HuH-7 (cell line): ENCODE data around the gene NIPSNAP3A.
"Not testable (repeated sequence)": the region's sequence is repeated elsewhere in the genome, so short reads cannot be mapped to it uniquely, and the experiment has no call there.

Experiments
- DNase-seq: peaks from one replicate; pipeline ENCODE4 v3.0.0; 2011; ENCODE audit warnings: low spot score

NIPSNAP3A gene

DNA sequence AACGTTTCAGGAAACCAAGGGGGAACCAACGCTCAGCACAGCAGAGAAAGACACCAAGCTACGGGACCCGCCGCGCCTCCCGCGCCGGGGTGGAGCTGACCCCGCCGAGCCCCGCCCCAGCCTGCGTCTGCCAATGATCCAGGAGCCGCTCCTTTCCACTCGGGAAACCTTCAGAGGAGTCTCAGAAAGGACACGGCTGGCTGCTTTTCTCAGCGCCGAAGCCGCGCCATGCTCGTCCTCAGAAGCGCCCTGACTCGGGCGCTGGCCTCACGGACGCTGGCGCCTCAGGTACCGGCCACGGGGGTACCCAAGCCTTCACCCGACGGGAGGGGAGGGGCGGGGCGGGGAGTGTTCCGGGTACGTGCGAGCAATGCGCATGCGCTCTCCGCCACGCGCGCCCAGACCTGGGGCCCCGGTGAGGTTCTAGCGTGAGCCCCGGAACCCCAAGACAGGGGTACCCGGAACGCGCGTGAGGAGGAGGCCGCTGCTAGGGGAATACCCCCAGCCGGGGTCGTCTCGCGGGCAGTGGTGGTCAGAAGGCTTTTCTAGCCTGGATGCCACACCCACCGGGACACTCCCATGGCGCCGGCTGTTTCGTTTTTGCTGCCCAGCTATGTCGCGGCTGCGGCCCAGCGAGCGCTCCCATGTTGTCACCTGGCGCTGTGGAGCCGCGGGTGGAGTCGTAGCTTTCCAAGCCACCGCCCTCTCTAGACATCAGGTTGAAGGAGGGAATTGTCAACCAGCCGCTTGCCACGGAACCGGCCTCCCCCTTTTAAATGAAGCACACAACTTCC is at the start of gene NIPSNAP3A:
TSS of gene NIPSNAP3A (plus strand) at position 119 of the 794 bp plus-strand sequence. CDS start at position 229, 110 bp downstream.
- peak; percentile 85 for DNase-seq

GRCh38 chr9:104700306-104700705 is 47.2 kb upstream of the NIPSNAP3A start:
- DNase-seq: no peak

- DNase-seq: not testable (repeated sequence)
These were observed 38.7 kb upstream of the NIPSNAP3A start for GRCh38 chr9:104708737-104709136.

GRCh38 chr9:104711604-104712003 is 35.9 kb upstream of the NIPSNAP3A start:
- DNase-seq: no peak

DNA sequence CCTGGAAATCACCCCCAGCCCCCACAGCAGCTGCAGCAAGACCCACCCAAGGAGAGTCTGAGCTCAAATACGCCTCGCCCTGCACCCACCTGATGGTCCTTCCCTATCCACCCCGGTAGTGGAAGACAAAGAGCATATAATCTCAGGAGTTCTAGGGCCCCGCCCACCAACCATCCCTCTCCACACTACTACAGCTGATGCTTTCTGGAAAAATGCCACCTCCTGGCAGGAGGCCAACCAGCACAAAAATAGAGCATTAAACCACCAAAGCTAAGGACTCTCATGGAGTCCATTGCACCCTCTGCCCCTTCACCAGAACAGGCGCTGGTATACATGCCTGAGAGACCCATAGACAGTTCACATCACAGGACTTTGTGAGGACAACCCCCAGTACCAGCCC is 22.5 kb upstream of the NIPSNAP3A start:
- DNase-seq: no peak

DNA sequence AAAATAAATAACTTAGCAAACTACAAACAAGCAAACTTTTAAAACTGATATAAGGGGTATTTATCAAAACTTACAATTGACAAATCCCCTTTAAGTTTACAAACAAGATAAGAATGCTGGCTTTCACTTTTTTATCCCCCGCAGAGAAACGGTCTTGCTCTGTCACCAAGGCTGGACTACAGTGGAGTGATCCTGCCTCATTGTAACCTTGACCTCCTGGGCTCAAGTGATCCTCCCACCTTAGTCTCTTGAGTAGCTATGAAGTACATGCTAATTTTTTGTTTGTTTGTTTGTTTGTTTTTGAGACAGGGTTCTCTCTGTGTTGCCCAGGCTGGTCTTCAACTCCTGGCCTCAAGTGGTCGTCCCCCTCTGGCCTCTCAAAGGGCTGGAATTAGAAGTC is 9.0 kb upstream of the NIPSNAP3A start:
- DNase-seq: no peak

DNA sequence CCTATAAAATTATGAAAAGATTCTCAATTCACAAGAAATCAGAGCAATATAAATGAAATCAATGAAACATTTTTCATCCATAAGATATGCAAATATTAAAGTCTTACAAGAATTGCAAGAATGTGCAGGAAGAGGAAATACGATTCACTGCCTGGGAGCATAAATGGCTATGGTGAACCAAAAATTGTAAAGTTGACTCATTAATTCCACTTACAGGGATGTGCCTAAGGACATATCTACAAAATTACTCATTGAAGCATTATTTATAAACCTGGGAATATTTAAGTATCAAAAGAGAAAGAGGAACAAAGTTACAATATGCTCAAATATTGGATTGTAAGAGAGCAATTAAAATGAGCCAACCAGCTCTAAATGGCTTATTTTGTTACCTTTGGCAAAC is 6.9 kb upstream of the NIPSNAP3A start:
- DNase-seq: no peak

DNA sequence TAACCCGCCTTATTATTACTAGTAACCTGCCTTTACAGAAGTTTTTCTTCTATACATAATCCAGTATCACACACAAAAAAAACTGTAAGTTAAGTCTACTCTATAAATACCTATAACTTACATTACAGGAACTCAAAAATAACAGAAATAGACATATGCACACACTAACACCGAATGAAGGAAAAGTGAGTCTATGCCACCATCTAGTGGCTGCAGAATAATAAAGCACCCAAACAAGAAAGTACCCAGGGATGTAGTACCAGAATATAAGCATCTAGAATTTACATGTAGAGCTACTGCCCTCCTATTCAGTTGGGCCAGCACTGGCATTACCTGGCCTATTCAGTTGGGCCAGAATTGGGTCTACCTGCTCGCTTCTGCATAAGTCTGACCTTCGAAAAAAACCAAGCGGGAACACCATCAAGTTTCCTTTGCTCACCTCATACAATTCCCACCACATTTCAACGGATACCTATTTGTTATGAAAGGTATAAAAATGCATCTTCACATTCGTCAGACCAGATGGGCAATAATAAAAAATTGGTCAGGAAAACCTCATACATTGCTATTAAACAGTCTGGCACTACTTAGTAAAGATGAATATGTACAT is 4.0 kb upstream of the NIPSNAP3A start:
- DNase-seq: peak; percentile 41

GRCh38 chr9:104745852-104746251 is 1.6 kb upstream of the NIPSNAP3A start:
- DNase-seq: no peak

- no peak for DNase-seq
These were observed 1.2 kb upstream of the NIPSNAP3A start for GRCh38 chr9:104746285-104746684.

DNA sequence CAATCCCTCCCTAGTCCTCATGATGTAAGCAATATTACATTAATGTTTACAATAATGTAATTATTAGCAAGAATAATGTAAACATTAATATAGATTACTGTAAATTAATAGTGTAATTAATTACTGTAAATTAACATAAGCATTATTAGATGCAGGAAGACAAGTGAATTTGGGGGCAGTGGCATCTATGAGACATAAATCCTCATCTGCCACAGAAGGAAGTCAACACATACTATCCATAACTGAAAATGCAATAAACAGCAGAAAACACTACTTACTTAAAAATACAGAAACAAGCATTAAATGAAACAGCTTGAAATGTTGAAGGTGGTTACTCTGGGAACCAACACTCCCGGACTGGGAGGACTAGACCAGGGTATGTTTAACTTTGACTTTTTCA is 685 bp upstream of the NIPSNAP3A start:
- no peak for DNase-seq

GRCh38 chr9:104747245-104747564 is 278 bp upstream of the NIPSNAP3A start:
- DNase-seq: no peak

DNA sequence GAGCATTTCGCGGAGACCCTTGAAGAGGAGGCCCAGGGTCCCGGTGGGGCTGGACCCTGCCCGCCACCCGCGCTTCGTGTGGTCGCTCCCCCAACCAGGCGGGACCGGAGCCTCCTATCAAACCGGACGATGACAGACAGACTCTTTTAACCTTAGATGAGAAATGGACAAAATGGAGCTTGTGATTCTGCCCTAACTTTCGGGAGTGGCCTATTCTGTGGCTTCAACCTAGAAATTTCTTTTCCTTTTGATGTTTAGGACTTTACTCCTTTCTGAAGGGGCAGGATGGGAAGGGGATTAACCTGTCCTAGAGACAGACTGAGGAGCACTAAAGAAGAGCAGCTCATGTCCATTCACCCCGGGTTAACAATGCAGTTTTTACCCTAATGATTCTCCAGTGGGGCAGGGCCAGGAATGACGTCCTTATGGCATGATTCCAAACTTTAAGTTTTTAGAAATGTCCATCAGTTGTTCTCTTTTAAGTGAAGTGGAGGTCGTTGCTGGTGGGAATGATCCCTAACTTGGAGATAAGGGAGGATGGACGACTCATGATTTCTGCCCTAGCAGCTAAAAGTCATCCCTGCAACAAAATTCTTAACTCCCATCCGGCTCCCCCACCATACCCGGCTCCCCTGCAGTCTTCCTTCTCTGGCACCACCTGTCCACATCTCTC is 1.0 kb downstream of the NIPSNAP3A start:
- DNase-seq: peak; percentile 10

- no peak for DNase-seq
These were observed 2.8 kb downstream of the NIPSNAP3A start for GRCh38 chr9:104750185-104750767.

DNA sequence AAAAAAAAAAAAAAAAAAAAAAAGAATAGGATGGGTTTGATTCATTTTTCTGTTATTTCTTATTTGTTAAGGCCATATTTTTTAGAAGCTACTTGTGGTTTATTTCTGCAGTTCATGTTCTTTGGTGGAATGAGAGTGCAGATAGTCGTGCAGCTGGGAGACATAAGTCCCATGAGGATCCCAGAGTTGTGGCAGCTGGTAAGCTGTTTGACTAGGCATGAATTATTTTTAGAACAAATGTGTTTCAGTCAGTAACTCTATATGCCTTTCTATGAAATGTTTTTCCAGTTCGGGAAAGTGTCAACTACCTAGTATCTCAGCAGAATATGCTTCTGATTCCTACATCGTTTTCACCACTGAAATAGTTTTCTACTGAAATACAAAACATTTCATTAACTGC is 11.5 kb downstream of the NIPSNAP3A start:
- no peak for DNase-seq

- DNase-seq: no peak
These were observed 17.7 kb downstream of the NIPSNAP3A start for GRCh38 chr9:104765138-104765537.

DNA sequence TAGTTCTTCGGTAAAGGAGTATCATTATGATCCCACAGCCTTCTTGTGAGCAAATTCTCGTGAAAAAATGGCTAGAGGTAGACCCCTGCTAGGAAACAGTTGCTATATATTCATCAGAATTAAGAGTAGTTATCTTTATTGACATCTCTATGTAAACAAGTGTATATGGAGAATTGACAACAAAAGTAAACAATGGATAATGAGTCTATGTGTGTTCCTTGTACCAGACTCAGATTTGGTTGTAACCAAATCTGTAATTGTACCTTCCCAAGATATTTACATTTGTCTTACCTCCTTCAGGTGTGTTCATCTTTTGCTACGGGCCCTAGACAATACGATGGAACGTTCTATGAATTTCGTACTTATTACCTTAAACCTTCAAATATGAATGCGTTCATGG is 18.5 kb downstream of the NIPSNAP3A start:
- no peak for DNase-seq

GRCh38 chr9:104767507-104767906 is 20.0 kb downstream of the NIPSNAP3A start:
- DNase-seq: no peak

- not testable (repeated sequence) for DNase-seq
These were observed 21.5 kb downstream of the NIPSNAP3A start for GRCh38 chr9:104769029-104769428.

- no peak for DNase-seq
These were observed 22.2 kb downstream of the NIPSNAP3A start for GRCh38 chr9:104769655-104770054.

DNA sequence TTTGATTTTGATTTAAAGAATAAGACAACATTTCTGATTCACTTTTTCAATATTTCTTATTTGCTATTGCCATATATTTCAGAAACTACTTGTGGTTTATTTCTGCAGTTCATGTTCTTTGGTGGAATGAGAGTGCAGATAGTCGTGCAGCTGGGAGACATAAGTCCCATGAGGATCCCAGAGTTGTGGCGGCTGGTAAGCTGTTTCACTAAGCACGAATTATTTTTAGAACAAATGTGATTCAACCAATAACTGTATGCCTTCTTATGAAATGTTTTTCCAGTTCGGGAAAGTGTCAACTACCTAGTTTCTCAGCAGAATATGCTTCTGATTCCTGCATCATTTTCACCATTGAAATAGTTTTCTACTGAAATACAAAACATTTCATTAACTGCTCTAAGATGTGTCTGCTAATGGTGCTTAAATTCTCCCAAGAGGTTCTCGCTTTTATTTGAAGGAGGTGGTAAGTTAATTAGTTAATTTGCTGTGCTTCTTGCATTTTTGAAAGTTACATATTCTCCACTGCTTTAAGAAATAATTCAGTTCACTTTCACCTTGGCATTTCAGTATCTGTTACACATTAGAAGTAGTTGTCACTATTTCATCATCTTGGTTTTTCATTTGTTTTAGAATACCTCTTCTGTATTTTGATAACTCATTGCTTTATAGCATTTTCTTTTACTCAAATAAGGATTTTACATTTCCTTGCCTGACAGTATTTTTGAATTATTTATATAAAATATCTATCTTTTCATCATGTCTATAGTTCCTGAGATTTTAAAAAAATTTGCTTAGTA is 25.4 kb downstream of the NIPSNAP3A start:
- no peak for DNase-seq

DNA sequence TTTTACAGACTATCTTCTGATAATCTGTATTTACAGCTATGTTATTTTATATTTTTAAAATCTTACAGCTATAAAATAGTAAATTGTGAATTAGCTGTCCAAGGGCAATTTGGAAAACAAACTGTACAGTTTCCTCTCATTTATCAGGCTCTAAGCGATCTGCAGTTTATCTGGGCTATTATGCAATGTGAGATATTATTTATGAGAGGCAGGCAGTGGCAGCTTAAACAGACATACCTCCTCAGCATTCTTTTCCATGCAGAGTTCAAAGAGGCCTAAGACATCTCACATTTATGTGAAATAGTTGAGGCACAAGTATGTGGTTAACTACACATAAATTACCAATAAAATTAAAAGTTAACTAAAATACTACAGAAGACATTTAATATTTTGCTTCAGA is 26.6 kb downstream of the NIPSNAP3A start:
- no peak for DNase-seq
